ENCODE measurements around the gene NDRG2.

DNA sequence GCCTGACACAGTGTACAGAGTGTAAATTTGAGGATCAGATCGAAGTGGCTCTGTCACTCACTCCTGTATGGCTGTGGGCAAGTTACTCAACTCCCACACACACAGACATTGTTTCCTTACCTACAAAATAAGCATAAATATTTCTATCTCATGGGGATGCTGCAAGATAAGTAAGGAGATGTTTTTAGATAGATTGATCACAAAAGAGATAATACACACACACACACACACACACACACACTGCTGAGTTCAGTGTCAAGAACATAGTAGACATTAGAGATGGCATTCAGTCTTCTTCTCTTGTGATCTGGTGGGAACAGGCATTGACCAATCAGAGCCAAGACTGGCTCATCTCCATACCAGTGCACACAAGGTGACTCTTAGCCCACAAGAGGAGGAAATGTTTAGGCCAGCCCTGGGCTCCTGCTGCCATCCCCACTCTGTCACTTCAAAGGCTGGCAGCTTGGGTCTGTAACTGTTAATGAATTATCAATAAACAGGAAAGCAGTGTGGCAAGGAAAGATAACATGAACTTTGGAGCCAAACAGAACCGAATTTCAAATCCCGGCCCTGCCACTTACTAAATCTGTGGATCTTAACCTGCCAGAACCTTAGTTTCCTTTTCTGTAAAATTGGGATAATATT is 29.4 kb upstream of the NDRG2 start:
- TF ChIP-seq, protein P1, sequence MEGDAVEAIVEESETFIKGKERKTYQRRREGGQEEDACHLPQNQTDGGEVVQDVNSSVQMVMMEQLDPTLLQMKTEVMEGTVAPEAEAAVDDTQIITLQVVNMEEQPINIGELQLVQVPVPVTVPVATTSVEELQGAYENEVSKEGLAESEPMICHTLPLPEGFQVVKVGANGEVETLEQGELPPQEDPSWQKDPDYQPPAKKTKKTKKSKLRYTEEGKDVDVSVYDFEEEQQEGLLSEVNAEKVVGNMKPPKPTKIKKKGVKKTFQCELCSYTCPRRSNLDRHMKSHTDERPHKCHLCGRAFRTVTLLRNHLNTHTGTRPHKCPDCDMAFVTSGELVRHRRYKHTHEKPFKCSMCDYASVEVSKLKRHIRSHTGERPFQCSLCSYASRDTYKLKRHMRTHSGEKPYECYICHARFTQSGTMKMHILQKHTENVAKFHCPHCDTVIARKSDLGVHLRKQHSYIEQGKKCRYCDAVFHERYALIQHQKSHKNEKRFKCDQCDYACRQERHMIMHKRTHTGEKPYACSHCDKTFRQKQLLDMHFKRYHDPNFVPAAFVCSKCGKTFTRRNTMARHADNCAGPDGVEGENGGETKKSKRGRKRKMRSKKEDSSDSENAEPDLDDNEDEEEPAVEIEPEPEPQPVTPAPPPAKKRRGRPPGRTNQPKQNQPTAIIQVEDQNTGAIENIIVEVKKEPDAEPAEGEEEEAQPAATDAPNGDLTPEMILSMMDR (IDR thresholded peaks at IDR 0.05): no peak
- TF ChIP-seq POLR2A (IDR thresholded peaks at IDR 0.05): no peak

Data from breast epithelium (tissue), 3 donors.